ENCODE data around the gene RPL38. TPM values are rescaled to one million over a fixed set of nuclear protein-coding genes. Genes with fewer than 3 reads are reported as not detected.

Gene RPL38
- total RNA-seq, 6 experiments from 2014 or later, result 660 to 867 (median 812) TPM

GRCh38 chr17:74245871-74246270, 42.4 kb downstream of the RPL38 start:
- Mint-ChIP-seq H3K4me1 (ENCODE audit: low read depth) (no peaks in the 10 kb centered on the region), H3K36me3 (ENCODE audit: low read depth) (peaks cover 9% of the 10 kb centered on the region; the same call in 1 of the 2 replicates)

GRCh38 chr17:74249590-74250270, 46.3 kb downstream of the RPL38 start:
- Mint-ChIP-seq H3K36me3 (ENCODE audit: low read depth) (peaks cover 9% of the 10 kb centered on the region; the same call in 1 of the 2 replicates), H3K27ac (no peak overlapping the region), H3K4me3 (no peak overlapping the region), H3K9me3 (peaks cover 31% of the 10 kb centered on the region), H3K4me1 (ENCODE audit: low read depth) (no peaks in the 10 kb centered on the region), H3K27me3 (ENCODE audit: insufficient read depth) (peaks cover 3% of the 10 kb centered on the region)
- no peak for DNase-seq
- no peak for TF ChIP-seq CTCF (IDR thresholded peaks at IDR 0.05)

More at GRCh38 chr17:74245871-74246270, 42.4 kb downstream of the RPL38 start:
- Mint-ChIP-seq H3K4me3 (no peak overlapping the region), H3K27ac (no peak overlapping the region), H3K27me3 (ENCODE audit: insufficient read depth) (peaks cover 5% of the 10 kb centered on the region; the same call in 1 of the 2 replicates), H3K9me3 (peaks cover 26% of the 10 kb centered on the region)
- TF ChIP-seq CTCF (IDR thresholded peaks at IDR 0.05), result no peak
- DNase-seq, result no peak

DNA sequence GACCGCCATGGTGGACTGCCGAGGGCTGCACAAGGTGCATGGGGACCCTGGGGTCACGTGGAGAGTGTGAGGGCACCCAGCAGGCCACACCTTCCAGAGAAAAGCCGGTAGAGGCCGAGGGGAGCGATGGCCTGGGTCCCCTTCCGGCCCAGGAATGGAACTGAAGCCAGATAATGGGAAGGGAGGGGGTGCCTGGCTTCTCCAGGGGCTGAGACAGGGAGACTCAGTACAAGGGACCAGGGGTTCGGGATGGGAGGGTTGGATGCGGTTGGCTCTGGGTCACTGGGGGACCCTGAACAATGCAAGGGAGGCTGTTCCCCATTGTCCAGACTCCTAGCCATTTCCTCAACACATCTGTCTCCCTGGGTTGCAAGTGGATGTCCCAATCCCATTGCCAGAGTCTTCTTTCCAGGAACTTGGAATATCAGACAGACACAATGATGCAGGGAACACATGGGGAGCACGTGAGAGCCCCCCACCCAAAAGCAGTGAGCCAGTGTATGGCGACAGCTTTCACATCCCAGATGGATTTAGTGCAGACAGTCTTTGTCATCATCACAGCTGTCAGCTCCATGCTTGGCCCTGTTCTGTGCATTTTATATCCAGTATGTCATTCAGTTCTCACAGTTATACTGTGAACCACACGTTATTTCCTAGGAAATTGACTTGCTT, 47.0 kb downstream of the RPL38 start:
- H3K27me3 Mint-ChIP-seq (ENCODE audit: insufficient read depth), result peaks cover 3% of the 10 kb centered on the region
- DNase-seq, result no peak
- H3K27ac Mint-ChIP-seq, result no peak overlapping the region
- no peaks in the 10 kb centered on the region for H3K4me1 Mint-ChIP-seq (ENCODE audit: low read depth)
- no peak for TF ChIP-seq CTCF (IDR thresholded peaks at IDR 0.05)
- H3K9me3 Mint-ChIP-seq, result peaks cover 31% of the 10 kb centered on the region
- peaks cover 9% of the 10 kb centered on the region; the same call in 1 of the 2 replicates for H3K36me3 Mint-ChIP-seq (ENCODE audit: low read depth)
- no peak overlapping the region for H3K4me3 Mint-ChIP-seq

DNA sequence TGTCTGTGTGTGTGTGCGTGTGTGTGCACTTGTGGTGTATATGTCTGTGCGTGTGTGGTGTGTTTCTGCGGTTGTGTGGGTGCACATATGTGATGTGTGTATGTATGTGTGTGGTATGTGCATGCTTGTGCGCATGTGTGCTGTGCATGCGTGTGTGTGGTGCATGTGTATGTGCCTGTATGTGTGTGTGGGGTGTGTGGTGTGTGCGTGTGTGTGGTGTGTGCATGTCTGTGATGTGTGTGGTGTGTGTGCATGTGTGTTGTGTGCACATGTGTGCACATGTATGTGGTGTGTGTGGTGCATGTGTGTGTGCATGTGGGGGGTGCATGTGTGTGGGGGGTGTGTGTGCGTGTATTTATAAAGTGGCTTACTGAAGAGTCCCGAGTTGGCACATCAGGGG, 47.6 kb downstream of the RPL38 start:
- TF ChIP-seq CTCF (IDR thresholded peaks at IDR 0.05), result no peak
- no peaks in the 10 kb centered on the region for H3K4me1 Mint-ChIP-seq (ENCODE audit: low read depth)
- H3K9me3 Mint-ChIP-seq, result peaks cover 28% of the 10 kb centered on the region
- DNase-seq, result no peak
- H3K36me3 Mint-ChIP-seq (ENCODE audit: low read depth), result peaks cover 8% of the 10 kb centered on the region; the same call in 1 of the 2 replicates
- H3K27ac Mint-ChIP-seq, result no peak overlapping the region
- peaks cover 3% of the 10 kb centered on the region for H3K27me3 Mint-ChIP-seq (ENCODE audit: insufficient read depth)
- no peak overlapping the region for H3K4me3 Mint-ChIP-seq

DNA sequence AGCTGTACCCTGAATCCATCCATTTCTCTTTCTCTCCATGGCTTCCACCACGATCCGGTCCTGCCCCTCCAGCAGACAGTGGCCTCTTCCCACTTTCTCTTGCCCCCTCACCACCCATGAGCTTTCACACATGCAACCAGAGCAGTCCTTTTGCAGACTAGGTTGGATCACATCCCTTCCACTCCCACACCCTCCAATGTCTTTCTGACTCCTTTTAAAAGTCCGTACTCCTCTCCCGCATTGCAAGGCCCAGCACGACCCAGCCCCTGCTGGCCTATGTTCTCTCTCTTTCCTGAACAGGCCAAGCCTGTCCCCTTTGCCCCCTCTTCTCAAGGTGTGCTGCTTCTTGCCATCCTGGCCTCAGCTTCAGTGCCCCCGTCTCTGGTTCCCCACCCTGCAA, 48.1 kb downstream of the RPL38 start:
- H3K4me1 Mint-ChIP-seq (ENCODE audit: low read depth), result no peaks in the 10 kb centered on the region
- peaks cover 3% of the 10 kb centered on the region for H3K27me3 Mint-ChIP-seq (ENCODE audit: insufficient read depth)
- H3K4me3 Mint-ChIP-seq, result no peak overlapping the region
- no peak for TF ChIP-seq CTCF (IDR thresholded peaks at IDR 0.05)
- no peak for DNase-seq
- peaks cover 2% of the 10 kb centered on the region; the same call in 1 of the 2 replicates for H3K36me3 Mint-ChIP-seq (ENCODE audit: low read depth)
- H3K27ac Mint-ChIP-seq, result no peak overlapping the region
- H3K9me3 Mint-ChIP-seq, result peaks cover 26% of the 10 kb centered on the region
